GM21367 (cell line): ENCODE results near the gene MYO5C.

Experiments
- ATAC-seq: cut with Tn5 transposase; IDR thresholded peaks from one replicate; pipeline ENCODE4 v1.9.1; 2021; ENCODE audit not compliant: unreplicated experiment

The MYO5C gene

GRCh38 chr15:52153900-52154895 is 141.4 kb downstream of the MYO5C start:
- no peak for ATAC-seq

- ATAC-seq = no peak
These were observed 144.3 kb downstream of the MYO5C start for GRCh38 chr15:52151353-52151752.

- no peak for ATAC-seq
These were observed 144.7 kb downstream of the MYO5C start for GRCh38 chr15:52150871-52151270.

- no peak for ATAC-seq
These were observed 145.4 kb downstream of the MYO5C start for GRCh38 chr15:52150043-52150825.

GRCh38 chr15:52148403-52148802 is 147.2 kb downstream of the MYO5C start:
- ATAC-seq = no peak

GRCh38 chr15:52146776-52147175 is 148.8 kb downstream of the MYO5C start:
- ATAC-seq = no peak

GRCh38 chr15:52146261-52146660 is 149.3 kb downstream of the MYO5C start:
- no peak for ATAC-seq

- ATAC-seq = no peak
These were observed 150.9 kb downstream of the MYO5C start for GRCh38 chr15:52144656-52145178.

GRCh38 chr15:52143873-52144272 is 151.7 kb downstream of the MYO5C start:
- ATAC-seq = no peak
